ENCODE data around the gene FBXW7. TPM values are rescaled to one million over a fixed set of nuclear protein-coding genes. Genes with fewer than 3 reads are reported as not detected.

Gene FBXW7
- polyA plus RNA-seq, 1 donor from 2014 or later, result 55.7 TPM

DNA sequence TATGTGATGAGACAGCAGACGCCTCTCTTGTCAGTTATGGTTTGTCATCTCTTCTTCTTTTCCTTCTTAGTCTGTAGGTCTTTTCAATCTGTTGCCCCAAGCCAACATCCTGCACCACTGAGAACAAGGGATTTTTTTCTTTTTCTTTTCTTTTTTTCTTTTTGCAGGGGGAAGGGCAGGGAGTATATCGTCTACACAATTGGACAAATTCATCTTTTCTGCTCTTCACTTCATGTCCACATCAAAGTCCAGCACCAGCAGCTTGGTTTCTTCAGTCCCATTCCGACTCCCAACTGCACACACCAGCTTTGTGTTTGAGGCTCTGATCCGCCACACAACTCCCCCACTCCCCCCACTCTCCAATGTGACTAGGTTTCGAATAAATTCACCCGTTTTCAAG, 213.2 kb downstream of the FBXW7 start:
- Histone ChIP-seq H3K9me2 (ENCODE audit: insufficient read depth, low read length) (no peaks in the 10 kb centered on the region), H3F3A (ENCODE audit: insufficient read depth, low read length, poor library complexity, severe bottlenecking) (no peaks in the 10 kb centered on the region), H2AFZ (ENCODE audit: low read depth, low read length) (no peak overlapping the region), H3K36me3 (ENCODE audit: insufficient read depth, low read length) (no peaks in the 10 kb centered on the region), H3K9me3 (ENCODE audit: low read length) (no peaks in the 10 kb centered on the region), H3K27ac (ENCODE audit: low read length) (no peak overlapping the region), H3K9ac (ENCODE audit: low read length) (no peak overlapping the region), H3K79me2 (replicated peaks; ENCODE audit: insufficient read depth, low read length) (no peaks in the 10 kb centered on the region), H3K4me3 (ENCODE audit: low read length) (no peak overlapping the region), H3K4me2 (ENCODE audit: low read length) (no peak overlapping the region), H3K27me3 (ENCODE audit: insufficient read depth, low read depth, low read length) (no peaks in the 10 kb centered on the region), H4K20me1 (ENCODE audit: insufficient read depth) (no peaks in the 10 kb centered on the region)
- TF ChIP-seq SMC3 (conservative IDR thresholded peaks at IDR 0.05; ENCODE audit: poor library complexity) (no peak), MXI1 (conservative IDR thresholded peaks at IDR 0.05; ENCODE audit: poor library complexity, severe bottlenecking) (no peak), EP300 (conservative IDR thresholded peaks at IDR 0.05; ENCODE audit: poor library complexity, severe bottlenecking) (no peak), TAF1 (IDR thresholded peaks at IDR 0.05; ENCODE audit: low read depth) (no peak), POLR2AphosphoS5 (IDR thresholded peaks at IDR 0.05) (no peak), RAD21 (conservative IDR thresholded peaks at IDR 0.05) (no peak), EZH2 (IDR thresholded peaks at IDR 0.05; ENCODE audit: borderline replicate concordance, insufficient read depth, low read length, poor library complexity, severe bottlenecking) (no peak)
- TF ChIP-seq, protein P1, sequence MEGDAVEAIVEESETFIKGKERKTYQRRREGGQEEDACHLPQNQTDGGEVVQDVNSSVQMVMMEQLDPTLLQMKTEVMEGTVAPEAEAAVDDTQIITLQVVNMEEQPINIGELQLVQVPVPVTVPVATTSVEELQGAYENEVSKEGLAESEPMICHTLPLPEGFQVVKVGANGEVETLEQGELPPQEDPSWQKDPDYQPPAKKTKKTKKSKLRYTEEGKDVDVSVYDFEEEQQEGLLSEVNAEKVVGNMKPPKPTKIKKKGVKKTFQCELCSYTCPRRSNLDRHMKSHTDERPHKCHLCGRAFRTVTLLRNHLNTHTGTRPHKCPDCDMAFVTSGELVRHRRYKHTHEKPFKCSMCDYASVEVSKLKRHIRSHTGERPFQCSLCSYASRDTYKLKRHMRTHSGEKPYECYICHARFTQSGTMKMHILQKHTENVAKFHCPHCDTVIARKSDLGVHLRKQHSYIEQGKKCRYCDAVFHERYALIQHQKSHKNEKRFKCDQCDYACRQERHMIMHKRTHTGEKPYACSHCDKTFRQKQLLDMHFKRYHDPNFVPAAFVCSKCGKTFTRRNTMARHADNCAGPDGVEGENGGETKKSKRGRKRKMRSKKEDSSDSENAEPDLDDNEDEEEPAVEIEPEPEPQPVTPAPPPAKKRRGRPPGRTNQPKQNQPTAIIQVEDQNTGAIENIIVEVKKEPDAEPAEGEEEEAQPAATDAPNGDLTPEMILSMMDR (IDR thresholded peaks at IDR 0.05; ENCODE audit: poor library complexity, severe bottlenecking), result no peak
- TF ChIP-seq, protein P2, sequence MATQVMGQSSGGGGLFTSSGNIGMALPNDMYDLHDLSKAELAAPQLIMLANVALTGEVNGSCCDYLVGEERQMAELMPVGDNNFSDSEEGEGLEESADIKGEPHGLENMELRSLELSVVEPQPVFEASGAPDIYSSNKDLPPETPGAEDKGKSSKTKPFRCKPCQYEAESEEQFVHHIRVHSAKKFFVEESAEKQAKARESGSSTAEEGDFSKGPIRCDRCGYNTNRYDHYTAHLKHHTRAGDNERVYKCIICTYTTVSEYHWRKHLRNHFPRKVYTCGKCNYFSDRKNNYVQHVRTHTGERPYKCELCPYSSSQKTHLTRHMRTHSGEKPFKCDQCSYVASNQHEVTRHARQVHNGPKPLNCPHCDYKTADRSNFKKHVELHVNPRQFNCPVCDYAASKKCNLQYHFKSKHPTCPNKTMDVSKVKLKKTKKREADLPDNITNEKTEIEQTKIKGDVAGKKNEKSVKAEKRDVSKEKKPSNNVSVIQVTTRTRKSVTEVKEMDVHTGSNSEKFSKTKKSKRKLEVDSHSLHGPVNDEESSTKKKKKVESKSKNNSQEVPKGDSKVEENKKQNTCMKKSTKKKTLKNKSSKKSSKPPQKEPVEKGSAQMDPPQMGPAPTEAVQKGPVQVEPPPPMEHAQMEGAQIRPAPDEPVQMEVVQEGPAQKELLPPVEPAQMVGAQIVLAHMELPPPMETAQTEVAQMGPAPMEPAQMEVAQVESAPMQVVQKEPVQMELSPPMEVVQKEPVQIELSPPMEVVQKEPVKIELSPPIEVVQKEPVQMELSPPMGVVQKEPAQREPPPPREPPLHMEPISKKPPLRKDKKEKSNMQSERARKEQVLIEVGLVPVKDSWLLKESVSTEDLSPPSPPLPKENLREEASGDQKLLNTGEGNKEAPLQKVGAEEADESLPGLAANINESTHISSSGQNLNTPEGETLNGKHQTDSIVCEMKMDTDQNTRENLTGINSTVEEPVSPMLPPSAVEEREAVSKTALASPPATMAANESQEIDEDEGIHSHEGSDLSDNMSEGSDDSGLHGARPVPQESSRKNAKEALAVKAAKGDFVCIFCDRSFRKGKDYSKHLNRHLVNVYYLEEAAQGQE (IDR thresholded peaks at IDR 0.05; ENCODE audit: borderline replicate concordance), result no peak

DNA sequence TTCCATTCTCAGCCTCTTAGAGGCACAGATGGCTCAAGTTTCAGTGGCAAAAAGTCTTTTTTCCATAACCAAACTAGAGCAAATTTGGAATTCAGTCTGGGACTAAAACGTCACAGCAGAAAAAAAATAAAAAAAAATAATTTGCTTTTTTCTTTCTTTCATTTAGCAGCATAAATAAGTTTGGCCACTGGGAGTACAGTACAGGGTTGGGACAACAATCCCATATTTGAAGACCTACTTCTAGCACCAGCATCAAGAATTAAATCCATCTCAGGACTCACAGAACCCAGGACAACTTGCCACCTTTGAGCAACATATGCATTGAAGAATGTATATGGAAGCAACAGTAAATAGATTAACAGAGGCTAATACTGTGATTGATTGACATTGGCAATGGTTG, 214.0 kb downstream of the FBXW7 start:
- no peak overlapping the region for H3K27ac ChIP-seq (ENCODE audit: low read length)
- H3K4me3 ChIP-seq (ENCODE audit: low read length), result no peak overlapping the region
- H3K36me3 ChIP-seq (ENCODE audit: insufficient read depth, low read length), result no peaks in the 10 kb centered on the region
- no peak overlapping the region for H3K9ac ChIP-seq (ENCODE audit: low read length)
- TF ChIP-seq RAD21 (conservative IDR thresholded peaks at IDR 0.05) (no peak), POLR2AphosphoS5 (IDR thresholded peaks at IDR 0.05) (no peak), MXI1 (conservative IDR thresholded peaks at IDR 0.05; ENCODE audit: poor library complexity, severe bottlenecking) (no peak), SMC3 (conservative IDR thresholded peaks at IDR 0.05; ENCODE audit: poor library complexity) (no peak), TAF1 (IDR thresholded peaks at IDR 0.05; ENCODE audit: low read depth) (no peak), EP300 (conservative IDR thresholded peaks at IDR 0.05; ENCODE audit: poor library complexity, severe bottlenecking) (no peak), EZH2 (IDR thresholded peaks at IDR 0.05; ENCODE audit: borderline replicate concordance, insufficient read depth, low read length, poor library complexity, severe bottlenecking) (no peak)
- TF ChIP-seq, protein P2 (IDR thresholded peaks at IDR 0.05; ENCODE audit: borderline replicate concordance), result no peak
- TF ChIP-seq, protein P1 (IDR thresholded peaks at IDR 0.05; ENCODE audit: poor library complexity, severe bottlenecking), result no peak
- no peaks in the 10 kb centered on the region for H3K9me2 ChIP-seq (ENCODE audit: insufficient read depth, low read length)
- no peaks in the 10 kb centered on the region for H3K9me3 ChIP-seq (ENCODE audit: low read length)
- no peak overlapping the region for H2AFZ ChIP-seq (ENCODE audit: low read depth, low read length)
- no peaks in the 10 kb centered on the region for H3K27me3 ChIP-seq (ENCODE audit: insufficient read depth, low read depth, low read length)
- no peaks in the 10 kb centered on the region for H3K79me2 ChIP-seq (replicated peaks; ENCODE audit: insufficient read depth, low read length)
- no peak overlapping the region for H3K4me2 ChIP-seq (ENCODE audit: low read length)
- no peaks in the 10 kb centered on the region for H3F3A ChIP-seq (ENCODE audit: insufficient read depth, low read length, poor library complexity, severe bottlenecking)
- H4K20me1 ChIP-seq (ENCODE audit: insufficient read depth), result no peaks in the 10 kb centered on the region

Data from neural cell (in vitro differentiated cells).